Activated naive CD4-positive, alpha-beta T cell treated with anti-CD3 and anti-CD28 coated beads, Interleukin-2, amount 50 U/mL, for 24 hours (primary cell): ENCODE measurements around the gene WNT11.
"Not testable (repeated sequence)": the region's sequence is repeated elsewhere in the genome, so short reads cannot be mapped to it uniquely, and the experiment has no call there.

ENCODE experiments used
- H3K27ac Mint-ChIP-seq: one replicate; pipeline ENCODE4 v1.8.0; 2021; ENCODE audit warnings: mild to moderate bottlenecking, mixed read lengths
- H3K27me3 Mint-ChIP-seq: one replicate; pipeline ENCODE4 v1.8.0; 2021; ENCODE audit warnings: mixed read lengths
- H3K36me3 Mint-ChIP-seq: one replicate; pipeline ENCODE4 v1.8.0; 2021; ENCODE audit warnings: mixed read lengths
- H3K4me1 Mint-ChIP-seq: one replicate; pipeline ENCODE4 v1.8.0; 2021; ENCODE audit warnings: mixed read lengths
- H3K4me3 Mint-ChIP-seq: one replicate; pipeline ENCODE4 v1.8.0; 2021; ENCODE audit warnings: mild to moderate bottlenecking, mixed read lengths
- H3K9me3 Mint-ChIP-seq: one replicate; pipeline ENCODE4 v1.8.0; 2021; ENCODE audit warnings: mixed read lengths

WNT11 gene

GRCh38 chr11:76201672-76202412 is 4.5 kb downstream of the WNT11 start:
- Mint-ChIP-seq H3K4me3 (no peak overlapping the region), H3K27ac (no peak overlapping the region), H3K27me3 (peaks cover 25% of the 10 kb centered on the region), H3K36me3 (no peaks in the 10 kb centered on the region), H3K4me1 (peaks cover 10% of the 10 kb centered on the region), H3K9me3 (no peaks in the 10 kb centered on the region)

DNA sequence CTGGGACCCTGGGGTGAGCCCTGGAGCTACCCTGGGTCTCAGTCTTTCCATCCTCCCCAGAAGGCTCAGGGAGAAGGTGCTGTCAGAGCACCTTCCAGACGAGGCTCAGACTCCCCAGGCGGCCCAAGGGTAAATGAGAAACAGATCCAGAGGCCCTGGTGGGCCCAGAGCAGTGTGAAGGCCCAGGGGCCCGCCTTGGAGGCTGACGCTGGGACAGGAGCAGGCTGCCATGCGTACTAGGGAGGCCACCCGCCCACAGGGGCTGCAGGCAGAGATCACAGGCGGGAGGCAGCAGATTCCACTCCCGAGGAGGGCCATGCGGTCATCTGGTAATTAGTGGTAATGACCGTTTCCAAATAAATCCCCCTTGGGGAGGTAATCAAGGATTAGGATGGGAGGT is 5.2 kb downstream of the WNT11 start:
- peaks cover 22% of the 10 kb centered on the region for H3K27me3 Mint-ChIP-seq
- H3K36me3 Mint-ChIP-seq, result no peaks in the 10 kb centered on the region
- no peaks in the 10 kb centered on the region for H3K9me3 Mint-ChIP-seq
- peaks cover 6% of the 10 kb centered on the region for H3K4me1 Mint-ChIP-seq
- no peak overlapping the region for H3K4me3 Mint-ChIP-seq
- no peak overlapping the region for H3K27ac Mint-ChIP-seq

DNA sequence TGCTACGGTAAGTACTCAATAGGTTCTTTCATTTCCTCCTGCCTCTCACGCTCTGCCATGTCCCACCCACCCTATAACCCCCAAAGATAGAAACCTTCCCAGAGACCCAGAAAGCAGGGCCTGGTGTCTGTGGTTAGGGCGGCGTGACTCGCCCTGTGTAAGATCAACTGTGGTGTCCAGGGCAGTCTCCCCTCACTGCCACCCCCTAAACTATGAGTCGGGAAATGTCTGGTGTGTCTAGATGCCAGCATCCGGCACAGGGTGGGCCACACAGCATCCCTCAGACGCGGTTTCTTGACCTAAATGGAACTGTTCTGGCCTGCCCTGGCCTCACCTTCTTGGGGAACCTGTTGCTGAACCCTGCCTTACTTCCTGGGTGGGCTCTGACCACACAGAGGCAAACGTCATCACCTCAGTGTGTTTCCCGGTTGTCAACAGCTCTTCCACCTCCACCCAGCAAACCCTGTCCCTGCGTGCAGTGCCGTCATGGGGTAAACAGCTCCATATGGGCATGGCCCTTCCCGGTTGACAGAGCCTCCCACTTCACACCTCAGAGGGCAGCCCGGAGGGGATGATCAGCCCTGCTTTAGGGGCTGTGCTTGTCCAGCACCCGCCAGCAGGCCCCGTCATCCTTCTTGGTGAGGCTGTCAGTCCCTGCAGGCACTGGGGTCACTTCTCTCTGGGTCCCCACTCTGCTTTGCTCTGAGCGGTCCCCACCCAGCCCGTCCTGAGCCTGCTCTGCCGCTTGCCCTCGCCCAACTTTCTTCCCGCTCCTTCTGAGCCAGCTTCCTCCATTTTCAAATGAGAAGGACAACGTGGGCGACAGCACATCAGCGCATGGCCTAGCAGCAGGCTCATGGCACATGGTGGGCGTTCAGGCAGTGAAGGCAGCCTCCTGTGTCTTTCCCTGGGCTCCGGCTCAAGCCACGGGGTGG is 6.0 kb downstream of the WNT11 start:
- Mint-ChIP-seq H3K27me3 (peaks cover 15% of the 10 kb centered on the region), H3K4me3 (no peak overlapping the region), H3K27ac (no peak overlapping the region), H3K4me1 (no peaks in the 10 kb centered on the region), H3K9me3 (no peaks in the 10 kb centered on the region), H3K36me3 (no peaks in the 10 kb centered on the region)

GRCh38 chr11:76198691-76199090 is 7.6 kb downstream of the WNT11 start:
- H3K27ac Mint-ChIP-seq, H3K36me3 Mint-ChIP-seq, H3K4me1 Mint-ChIP-seq, H3K9me3 Mint-ChIP-seq, H3K4me3 Mint-ChIP-seq, H3K27me3 Mint-ChIP-seq: not testable (repeated sequence)

DNA sequence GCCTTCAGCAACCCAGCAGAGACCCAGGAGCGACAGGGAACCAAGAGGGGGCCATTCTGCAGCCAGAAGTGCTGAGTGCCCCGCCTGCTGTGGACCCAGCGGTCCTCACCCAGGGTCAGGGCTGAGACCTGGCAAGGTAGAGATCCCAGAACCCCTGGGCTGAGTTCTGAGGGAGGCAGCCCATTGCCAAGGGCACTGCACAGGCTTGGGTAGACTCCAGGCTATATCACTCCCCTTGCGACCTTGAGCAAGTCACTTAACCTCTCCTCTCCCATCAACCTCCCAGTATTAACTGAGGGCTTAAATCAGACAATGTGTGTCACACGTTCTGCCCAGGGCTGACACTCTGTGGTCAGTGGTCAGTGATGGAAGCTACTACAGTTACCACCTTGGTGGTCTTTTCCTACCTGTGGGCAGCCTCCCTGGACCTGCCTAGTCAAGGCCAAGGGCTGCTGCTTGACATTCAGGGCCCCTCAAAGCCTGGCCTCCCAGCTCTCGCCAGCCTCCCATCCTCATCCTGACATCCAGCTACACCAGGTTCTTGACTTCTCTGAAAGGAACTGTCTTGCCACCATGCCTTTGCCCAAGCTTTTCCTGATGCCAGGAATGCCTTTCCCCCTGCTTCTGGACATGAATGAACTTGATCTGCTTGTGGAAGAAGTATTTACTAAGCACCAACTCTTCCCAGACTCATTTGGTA is 8.2 kb downstream of the WNT11 start:
- H3K27ac Mint-ChIP-seq, result no peak overlapping the region
- no peaks in the 10 kb centered on the region for H3K9me3 Mint-ChIP-seq
- no peak overlapping the region for H3K4me3 Mint-ChIP-seq
- peaks cover 2% of the 10 kb centered on the region for H3K27me3 Mint-ChIP-seq
- H3K4me1 Mint-ChIP-seq, result no peaks in the 10 kb centered on the region
- no peaks in the 10 kb centered on the region for H3K36me3 Mint-ChIP-seq

DNA sequence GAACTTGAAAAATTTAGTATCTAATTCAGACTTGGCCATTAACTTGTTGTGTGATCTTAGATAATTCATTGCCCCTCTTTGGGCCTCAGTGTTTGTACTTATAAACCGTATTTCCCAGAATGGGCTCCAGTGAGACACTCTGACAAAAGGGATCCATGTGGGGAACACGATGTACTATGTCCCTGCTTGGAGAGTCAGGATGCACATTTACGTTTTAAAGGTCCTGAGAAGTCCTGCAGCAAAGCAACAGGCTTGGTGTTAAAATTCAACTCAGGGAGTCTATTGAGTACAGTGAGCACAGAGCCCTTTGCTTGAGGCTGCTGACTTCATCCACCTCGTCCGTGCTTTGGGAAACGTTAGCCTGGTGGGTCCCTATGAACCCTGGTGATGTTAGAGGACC is 9.0 kb downstream of the WNT11 start:
- no peaks in the 10 kb centered on the region for H3K4me1 Mint-ChIP-seq
- H3K27me3 Mint-ChIP-seq, result peaks cover under 1% of the 10 kb centered on the region
- no peaks in the 10 kb centered on the region for H3K9me3 Mint-ChIP-seq
- H3K4me3 Mint-ChIP-seq, result no peak overlapping the region
- H3K27ac Mint-ChIP-seq, result no peak overlapping the region
- no peaks in the 10 kb centered on the region for H3K36me3 Mint-ChIP-seq

GRCh38 chr11:76196849-76197248 is 9.5 kb downstream of the WNT11 start:
- Mint-ChIP-seq H3K27ac (no peak overlapping the region), H3K4me3 (no peak overlapping the region), H3K36me3 (no peaks in the 10 kb centered on the region), H3K4me1 (no peaks in the 10 kb centered on the region), H3K27me3 (no peaks in the 10 kb centered on the region), H3K9me3 (no peaks in the 10 kb centered on the region)

GRCh38 chr11:76194872-76195668 is 11.2 kb downstream of the WNT11 start:
- H3K9me3 Mint-ChIP-seq, result no peaks in the 10 kb centered on the region
- H3K36me3 Mint-ChIP-seq, result no peaks in the 10 kb centered on the region
- no peak overlapping the region for H3K27ac Mint-ChIP-seq
- no peaks in the 10 kb centered on the region for H3K27me3 Mint-ChIP-seq
- H3K4me3 Mint-ChIP-seq, result no peak overlapping the region
- no peaks in the 10 kb centered on the region for H3K4me1 Mint-ChIP-seq

DNA sequence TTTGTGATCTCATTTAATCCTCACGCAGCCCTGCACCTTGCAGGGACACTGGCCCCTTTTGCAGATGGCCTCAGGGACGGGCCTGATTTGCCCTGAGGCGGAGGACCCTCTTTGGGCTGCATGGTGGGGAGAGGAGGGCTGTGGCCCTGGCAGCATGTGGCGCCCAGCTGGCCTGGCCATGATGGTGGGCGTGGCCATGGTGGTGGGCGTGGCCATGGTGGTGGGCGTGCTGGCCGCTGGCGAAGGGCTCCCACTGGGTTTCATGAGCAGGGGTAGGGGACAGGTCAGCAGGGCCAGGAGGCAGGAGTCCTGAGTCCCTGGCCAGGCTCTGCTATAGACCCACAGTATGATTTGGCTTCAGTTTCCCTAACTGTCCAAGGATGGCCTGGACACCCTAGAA is 13.1 kb downstream of the WNT11 start:
- Mint-ChIP-seq H3K27me3 (no peaks in the 10 kb centered on the region), H3K4me3 (no peak overlapping the region)

GRCh38 chr11:76190376-76190775 is 15.9 kb downstream of the WNT11 start:
- H3K9me3 Mint-ChIP-seq, result no peaks in the 10 kb centered on the region
- no peak overlapping the region for H3K27ac Mint-ChIP-seq

More for the DNA sequence above, 13.1 kb downstream of the WNT11 start:
- Mint-ChIP-seq H3K36me3 (no peaks in the 10 kb centered on the region), H3K9me3 (no peaks in the 10 kb centered on the region), H3K4me1 (no peaks in the 10 kb centered on the region), H3K27ac (no peak overlapping the region)

GRCh38 chr11:76189682-76190081 is 16.6 kb downstream of the WNT11 start:
- Mint-ChIP-seq H3K4me1 (no peaks in the 10 kb centered on the region), H3K36me3 (no peaks in the 10 kb centered on the region), H3K9me3 (no peaks in the 10 kb centered on the region), H3K27ac (no peak overlapping the region), H3K27me3 (no peaks in the 10 kb centered on the region), H3K4me3 (no peak overlapping the region)

More at GRCh38 chr11:76190376-76190775, 15.9 kb downstream of the WNT11 start:
- no peaks in the 10 kb centered on the region for H3K27me3 Mint-ChIP-seq
- H3K36me3 Mint-ChIP-seq, result no peaks in the 10 kb centered on the region
- H3K4me1 Mint-ChIP-seq, result no peaks in the 10 kb centered on the region
- no peak overlapping the region for H3K4me3 Mint-ChIP-seq

- Mint-ChIP-seq H3K36me3 (no peaks in the 10 kb centered on the region), H3K27ac (no peak overlapping the region), H3K4me1 (no peaks in the 10 kb centered on the region), H3K27me3 (no peaks in the 10 kb centered on the region), H3K4me3 (no peak overlapping the region), H3K9me3 (no peaks in the 10 kb centered on the region)
Observed at GRCh38 chr11:76188873-76189272, 17.4 kb downstream of the WNT11 start.

DNA sequence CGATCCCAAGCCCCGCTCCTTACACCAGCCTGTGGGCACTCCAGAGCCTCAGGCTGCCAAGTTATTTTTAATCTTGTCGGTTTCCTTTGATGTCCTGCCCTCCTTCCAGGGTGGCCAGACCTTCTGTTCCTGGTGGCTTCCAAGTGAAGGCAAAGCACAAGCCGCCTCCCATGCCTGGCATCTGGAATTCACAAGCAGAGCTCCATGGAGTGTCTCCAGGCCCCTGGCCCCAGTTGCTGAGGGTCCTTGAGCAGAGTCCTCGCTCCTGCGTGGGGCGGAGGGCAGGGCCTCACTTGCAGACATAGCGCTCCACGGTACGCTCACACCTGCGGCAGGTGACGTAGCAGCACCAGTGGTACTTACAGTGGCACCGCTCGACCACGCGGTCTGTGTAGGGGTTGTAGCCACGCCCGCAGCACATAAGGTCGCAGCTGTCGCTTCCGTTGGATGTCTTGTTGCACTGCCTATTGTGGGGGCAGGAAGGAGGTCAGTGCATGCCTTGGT is 19.5 kb downstream of the WNT11 start:
- no peak overlapping the region for H3K4me3 Mint-ChIP-seq
- H3K4me1 Mint-ChIP-seq, result no peaks in the 10 kb centered on the region
- no peaks in the 10 kb centered on the region for H3K9me3 Mint-ChIP-seq
- no peaks in the 10 kb centered on the region for H3K36me3 Mint-ChIP-seq
- no peak overlapping the region for H3K27ac Mint-ChIP-seq
- no peaks in the 10 kb centered on the region for H3K27me3 Mint-ChIP-seq

- Mint-ChIP-seq H3K4me3 (no peak overlapping the region), H3K27me3 (no peaks in the 10 kb centered on the region), H3K4me1 (no peaks in the 10 kb centered on the region), H3K9me3 (no peaks in the 10 kb centered on the region), H3K27ac (no peak overlapping the region), H3K36me3 (no peaks in the 10 kb centered on the region)
Observed at GRCh38 chr11:76185931-76186401, 20.3 kb downstream of the WNT11 start.

- Mint-ChIP-seq H3K27ac (no peak overlapping the region), H3K36me3 (no peaks in the 10 kb centered on the region), H3K4me3 (no peak overlapping the region), H3K27me3 (no peaks in the 10 kb centered on the region), H3K4me1 (no peaks in the 10 kb centered on the region), H3K9me3 (no peaks in the 10 kb centered on the region)
Observed at GRCh38 chr11:76185511-76185910, 20.8 kb downstream of the WNT11 start.
